Neural cell (in vitro differentiated cells): ENCODE results near the gene GDI2. TPM values are rescaled to one million over a fixed set of nuclear protein-coding genes. Genes with fewer than 3 reads are reported as not detected.

Source experiments
- H2AFZ ChIP-seq: fragments of 200-600, 300-800 bp; sonication (generic), shearing (Covaris generic); 2 replicates; pipeline ENCODE4 v1.6.0; 2014; ENCODE audit warnings: low read depth, mild to moderate bottlenecking, antibody characterized with exemption, low read length, moderate library complexity
- H3F3A ChIP-seq: fragments of 200-600 bp; shearing (Covaris generic); 2 replicates; pipeline ENCODE4 v1.6.1; 2016; ENCODE audit warnings: mild to moderate bottlenecking, moderate library complexity, mixed read lengths, antibody characterized with exemption, low read length; ENCODE audit not compliant: insufficient read depth, poor library complexity, severe bottlenecking
- H3K27ac ChIP-seq: fragments of 200-600, 300-800 bp; sonication (generic), shearing (Covaris generic); 2 replicates; pipeline ENCODE4 v1.5.1; 2014; ENCODE audit warnings: mild to moderate bottlenecking, low read length, moderate library complexity
- H3K27me3 ChIP-seq: fragments of 300-800, 200-600 bp; sonication (generic), shearing (Covaris generic); 2 replicates; pipeline ENCODE4 v1.6.0; 2014; ENCODE audit warnings: mild to moderate bottlenecking, low read depth, low read length, moderate library complexity; ENCODE audit not compliant: insufficient read depth
- H3K36me3 ChIP-seq: fragments of 300-800, 200-600 bp; sonication (generic), shearing (Covaris generic); 2 replicates; pipeline ENCODE4 v1.5.1; 2014; ENCODE audit warnings: mild to moderate bottlenecking, antibody characterized with exemption, low read length, moderate library complexity; ENCODE audit not compliant: insufficient read depth
- H3K4me2 ChIP-seq: fragments of 300-800, 200-600 bp; sonication (generic), shearing (Covaris generic); 2 replicates; pipeline ENCODE4 v1.6.0; 2014; ENCODE audit warnings: mild to moderate bottlenecking, low read length
- H3K4me3 ChIP-seq: fragments of 300-800, 200-600 bp; sonication (generic), shearing (Covaris generic); 2 replicates; pipeline ENCODE4 v1.5.1; 2014; ENCODE audit warnings: mild to moderate bottlenecking, low read length, moderate library complexity
- H3K79me2 ChIP-seq: fragments of 200-600 bp; shearing (Covaris generic); replicated peaks from 2 replicates; pipeline ENCODE4 v1.6.0; 2014; ENCODE audit warnings: mild to moderate bottlenecking, low read length, moderate library complexity; ENCODE audit not compliant: insufficient read depth
- H3K9ac ChIP-seq: fragments of 300-800, 200-600 bp; sonication (generic), shearing (Covaris generic); 2 replicates; pipeline ENCODE4 v1.6.1; 2016; ENCODE audit warnings: mild to moderate bottlenecking, low read length, mixed read lengths
- H3K9me2 ChIP-seq: fragments of 200-600 bp; shearing (Covaris generic); 2 replicates; pipeline ENCODE4 v1.6.1; 2016; ENCODE audit warnings: mild to moderate bottlenecking, low read length, mixed read lengths; ENCODE audit not compliant: insufficient read depth
- H3K9me3 ChIP-seq: fragments of 200-600, 300-800 bp; sonication (generic), shearing (Covaris generic); 2 replicates; pipeline ENCODE4 v1.6.1; 2016; ENCODE audit warnings: mild to moderate bottlenecking, mixed run types, low read length, moderate library complexity, mixed read lengths
- H4K20me1 ChIP-seq: fragments of 200-600 bp; shearing (Covaris generic); 2 replicates; pipeline ENCODE4 v1.6.1; 2016; ENCODE audit warnings: mild to moderate bottlenecking, mixed run types; ENCODE audit not compliant: insufficient read depth
- CTCF ChIP-seq: fragments of 450-650 bp; IDR thresholded peaks from 2 replicates; pipeline ENCODE4 v1.5.1; 2014; ENCODE audit warnings: antibody characterized with exemption, mild to moderate bottlenecking, moderate library complexity; ENCODE audit not compliant: poor library complexity, severe bottlenecking
- EP300 ChIP-seq: fragments of 450-650 bp; conservative IDR thresholded peaks from 2 replicates; pipeline ENCODE4 v1.6.1; 2014; ENCODE audit warnings: antibody characterized with exemption, mild to moderate bottlenecking, moderate library complexity; ENCODE audit not compliant: poor library complexity, severe bottlenecking
- EZH2 ChIP-seq: fragments of 200-600, 300-800 bp; shearing (Covaris generic), sonication (generic); IDR thresholded peaks from 2 replicates; pipeline ENCODE4 v1.6.1; 2014; ENCODE audit warnings: antibody characterized with exemption, low read length, borderline replicate concordance, mild to moderate bottlenecking; ENCODE audit not compliant: insufficient read depth, poor library complexity, severe bottlenecking
- MXI1 ChIP-seq: fragments of 450-650 bp; conservative IDR thresholded peaks from 2 replicates; pipeline ENCODE4 v1.6.1; 2014; ENCODE audit warnings: antibody characterized with exemption, mild to moderate bottlenecking; ENCODE audit not compliant: poor library complexity, severe bottlenecking
- POLR2AphosphoS5 ChIP-seq: IDR thresholded peaks from 2 replicates; pipeline ENCODE4 v1.6.1; 2012
- RAD21 ChIP-seq: fragments of 450-650 bp; conservative IDR thresholded peaks from 2 replicates; pipeline ENCODE4 v1.6.1; 2014; ENCODE audit warnings: antibody characterized with exemption, mild to moderate bottlenecking, moderate library complexity
- SMC3 ChIP-seq: fragments of 450-650 bp; conservative IDR thresholded peaks from 2 replicates; pipeline ENCODE4 v1.6.1; 2014; ENCODE audit warnings: antibody characterized with exemption, mild to moderate bottlenecking, moderate library complexity; ENCODE audit not compliant: poor library complexity
- TAF1 ChIP-seq: IDR thresholded peaks from 2 replicates; pipeline ENCODE4 v1.6.1; 2012; ENCODE audit warnings: low read depth
- polyA plus RNA-seq: library from polyadenylated mRNA; depleted of rRNA; stranded (reverse); fragments of >200 nt; gene quantifications from 2 replicates; pipeline ENCODE4 v1.2.3, GENCODE V29; 2014
- TF ChIP-seq, protein P1 (sequence below): IDR thresholded peaks from 2 replicates; pipeline ENCODE4 v1.6.1; 2012; ENCODE audit warnings: borderline replicate concordance

The GDI2 gene
- polyA plus RNA-seq, 1 donor from 2014 or later, result 352 TPM

- TF ChIP-seq CTCF, result no peak
- H3K27ac ChIP-seq, result no peak overlapping the region
These were observed 6.5 kb downstream of the GDI2 start for GRCh38 chr10:5806745-5807144.

DNA sequence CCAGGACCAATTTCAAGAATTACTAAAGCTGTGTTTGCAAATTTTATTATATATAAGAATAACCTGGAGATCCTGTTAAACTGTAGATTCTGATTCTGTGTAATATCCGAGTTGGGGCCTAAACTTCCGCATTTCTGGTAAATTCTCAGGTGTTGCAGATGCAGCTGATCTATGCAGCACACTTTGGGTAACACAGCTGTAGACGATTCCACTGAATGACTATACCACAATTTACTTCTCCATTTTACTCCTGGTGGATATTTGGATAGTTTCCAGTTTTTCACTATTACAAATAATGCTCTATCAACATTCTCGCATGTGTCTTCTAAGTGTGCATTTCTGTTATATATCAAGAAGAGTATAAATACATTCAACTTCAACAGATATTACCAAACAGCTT, 7.5 kb downstream of the GDI2 start:
- H3K4me3 ChIP-seq, result no peak overlapping the region
- no peak overlapping the region for H3K27ac ChIP-seq
- H3K9me3 ChIP-seq, result no peaks in the 10 kb centered on the region
- no peaks in the 10 kb centered on the region for H3K9me2 ChIP-seq
- H3K4me2 ChIP-seq, result no peak overlapping the region
- H4K20me1 ChIP-seq, result peaks cover 7% of the 10 kb centered on the region
- H3K27me3 ChIP-seq, result no peaks in the 10 kb centered on the region
- H3K36me3 ChIP-seq, result no peaks in the 10 kb centered on the region
- no peaks in the 10 kb centered on the region for H3F3A ChIP-seq
- peaks cover 98% of the 10 kb centered on the region for H3K79me2 ChIP-seq
- no peak overlapping the region for H2AFZ ChIP-seq
- TF ChIP-seq EP300 (no peak), CTCF (no peak), TAF1 (no peak), RAD21 (no peak), SMC3 (no peak), EZH2 (no peak), MXI1 (no peak), POLR2AphosphoS5 (no peak)
- TF ChIP-seq, protein P1, sequence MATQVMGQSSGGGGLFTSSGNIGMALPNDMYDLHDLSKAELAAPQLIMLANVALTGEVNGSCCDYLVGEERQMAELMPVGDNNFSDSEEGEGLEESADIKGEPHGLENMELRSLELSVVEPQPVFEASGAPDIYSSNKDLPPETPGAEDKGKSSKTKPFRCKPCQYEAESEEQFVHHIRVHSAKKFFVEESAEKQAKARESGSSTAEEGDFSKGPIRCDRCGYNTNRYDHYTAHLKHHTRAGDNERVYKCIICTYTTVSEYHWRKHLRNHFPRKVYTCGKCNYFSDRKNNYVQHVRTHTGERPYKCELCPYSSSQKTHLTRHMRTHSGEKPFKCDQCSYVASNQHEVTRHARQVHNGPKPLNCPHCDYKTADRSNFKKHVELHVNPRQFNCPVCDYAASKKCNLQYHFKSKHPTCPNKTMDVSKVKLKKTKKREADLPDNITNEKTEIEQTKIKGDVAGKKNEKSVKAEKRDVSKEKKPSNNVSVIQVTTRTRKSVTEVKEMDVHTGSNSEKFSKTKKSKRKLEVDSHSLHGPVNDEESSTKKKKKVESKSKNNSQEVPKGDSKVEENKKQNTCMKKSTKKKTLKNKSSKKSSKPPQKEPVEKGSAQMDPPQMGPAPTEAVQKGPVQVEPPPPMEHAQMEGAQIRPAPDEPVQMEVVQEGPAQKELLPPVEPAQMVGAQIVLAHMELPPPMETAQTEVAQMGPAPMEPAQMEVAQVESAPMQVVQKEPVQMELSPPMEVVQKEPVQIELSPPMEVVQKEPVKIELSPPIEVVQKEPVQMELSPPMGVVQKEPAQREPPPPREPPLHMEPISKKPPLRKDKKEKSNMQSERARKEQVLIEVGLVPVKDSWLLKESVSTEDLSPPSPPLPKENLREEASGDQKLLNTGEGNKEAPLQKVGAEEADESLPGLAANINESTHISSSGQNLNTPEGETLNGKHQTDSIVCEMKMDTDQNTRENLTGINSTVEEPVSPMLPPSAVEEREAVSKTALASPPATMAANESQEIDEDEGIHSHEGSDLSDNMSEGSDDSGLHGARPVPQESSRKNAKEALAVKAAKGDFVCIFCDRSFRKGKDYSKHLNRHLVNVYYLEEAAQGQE, result no peak
- H3K9ac ChIP-seq, result no peak overlapping the region

More at GRCh38 chr10:5806745-5807144, 6.5 kb downstream of the GDI2 start:
- H3K9ac ChIP-seq, result no peak overlapping the region
- peaks cover 98% of the 10 kb centered on the region for H3K79me2 ChIP-seq
- H2AFZ ChIP-seq, result no peak overlapping the region
- H3K4me2 ChIP-seq, result no peak overlapping the region
- peaks cover 7% of the 10 kb centered on the region for H4K20me1 ChIP-seq
- H3K36me3 ChIP-seq, result no peaks in the 10 kb centered on the region
- no peaks in the 10 kb centered on the region for H3K9me3 ChIP-seq
- no peak overlapping the region for H3K4me3 ChIP-seq
- H3K9me2 ChIP-seq, result no peaks in the 10 kb centered on the region
- no peaks in the 10 kb centered on the region for H3K27me3 ChIP-seq
- H3F3A ChIP-seq, result peaks cover under 1% of the 10 kb centered on the region
